Stomach (tissue), 9 donors: ENCODE results near the gene USP13. TPM values are rescaled to one million over a fixed set of nuclear protein-coding genes. Genes with fewer than 3 reads are reported as not detected.

Experiments
- DNase-seq, 2 donors: peaks; one replicate each; pipeline versions ENCODE4 v3.0.0 to v3.0.0-alpha.2; 2013 to 2019
- H3K27ac ChIP-seq, 5 donors: fragments of 200-600 bp in 4 of 5; sonication (generic) in 4 of 5; one replicate each; pipeline ENCODE4 v1.5.1; 2013 to 2019; ENCODE audit warnings: mild to moderate bottlenecking in 1 of 5, moderate library complexity in 1 of 5
- H3K27me3 ChIP-seq, 3 donors: fragments of 200-600 bp; sonication (generic); one replicate each; pipeline ENCODE4 v1.5.1; 2017 to 2019; ENCODE audit warnings: mixed run types in 1 of 3
- H3K36me3 ChIP-seq, 4 donors: fragments of 200-600 bp; sonication (generic); 1 replicate in 3 of 4; 2 replicates in 1 of 4; pipeline ENCODE4 v1.5.1; 2016 to 2019
- H3K4me1 ChIP-seq, 4 donors: fragments of 200-600 bp; sonication (generic); one replicate each; pipeline ENCODE4 v1.5.1; 2016 to 2019
- H3K4me3 ChIP-seq, 4 donors: fragments of 200-600 bp; sonication (generic) in 3 of 4; one replicate each; pipeline ENCODE4 v1.5.1; 2016 to 2019; ENCODE audit warnings: mild to moderate bottlenecking in 1 of 4
- H3K9me3 ChIP-seq, 4 donors: fragments of 200-600 bp; sonication (generic); one replicate each; pipeline ENCODE4 v1.5.1; 2016 to 2019
- EP300 ChIP-seq: sonication (generic); formaldehyde crosslinking; IDR thresholded peaks from one replicate; pipeline ENCODE4 v1.6.1; 2017; ENCODE audit warnings: antibody characterized with exemption
- POLR2A ChIP-seq, 4 donors: fragments of 450-650 bp; IDR thresholded peaks; one replicate each; pipeline ENCODE4 v1.6.1; 2016; ENCODE audit warnings: antibody characterized with exemption in 4 of 4, control low read depth in 2 of 4, mild to moderate bottlenecking in 1 of 4, moderate library complexity in 1 of 4
- POLR2AphosphoS5 ChIP-seq, 3 donors: sonication (generic); formaldehyde crosslinking; IDR thresholded peaks; one replicate each; pipeline ENCODE4 v1.6.1; 2016; ENCODE audit warnings: antibody characterized with exemption in 3 of 3
- WGBS, 5 donors: extraction: QIAGEN DNeasy Blood & Tissue Kit in 3 of 5; methylation state at CpG; one replicate each; pipeline versions ENCODE4 v1.1.5 to v1.1.7; 2013 to 2018; 5-methylcytosine and 5-hydroxymethylcytosine counted together
- intact Hi-C: fragments of 100-400 bp; cut with DNase I; formaldehyde crosslinking; loops from one replicate; pipeline ENCODE4 v1.15.1; 2023; ENCODE audit warnings: low total_unique reads
- polyA plus RNA-seq, 3 donors: library from polyadenylated mRNA; stranded (reverse); fragments of 200-250 nt; gene quantifications; one replicate each; pipeline ENCODE4 v1.2.3, GENCODE V29; 2013
- total RNA-seq, 5 donors: library from RNA; depleted of rRNA; stranded (reverse); fragments of >200 nt; gene quantifications; one replicate each; pipeline versions ENCODE4 v1.1.0 to v1.2.3, GENCODE V29; 2014 to 2016
- TF ChIP-seq, protein P1 (sequence below), 7 experiments: fragments of 450-650 bp in 4 of 7; fragments of 200-600 bp in 3 of 7; sonication (generic) in 3 of 7; IDR thresholded peaks; one replicate each; pipeline ENCODE4 v1.5.1; 2016 to 2019; ENCODE audit warnings: antibody characterized with exemption in 7 of 7, control low read depth in 2 of 7, mild to moderate bottlenecking in 1 of 7
- donor health status: healthy with polysubstance abuse.
- donor health status: Bipolar disorder and iron deficiency.
- donor health status: healthy.

The USP13 gene
- total and polyA plus RNA-seq, 8 donors, result 1.3 to 10.3 (median 3.8) TPM

DNA sequence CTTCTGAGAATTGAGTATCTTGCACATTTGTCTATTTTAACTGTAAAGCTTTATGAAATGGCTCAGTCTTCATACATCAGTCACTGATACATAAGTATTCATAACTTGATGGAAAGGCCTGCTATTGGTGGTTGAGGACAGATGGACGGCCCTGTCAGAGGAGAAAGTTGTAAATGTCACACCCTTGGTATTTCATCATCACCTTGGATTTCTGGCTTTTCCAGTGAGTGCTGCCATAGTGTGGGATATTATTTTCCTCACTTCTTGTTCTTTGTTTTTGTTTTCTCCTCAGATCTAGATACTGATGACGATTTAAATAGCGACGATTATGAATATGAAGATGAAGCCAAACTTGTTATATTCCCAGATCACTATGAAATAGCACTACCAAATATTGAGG is 47.9 kb downstream of the USP13 start:
- intact Hi-C loops, result no loop called here
- no peak for DNase-seq
- no peak overlapping the region for H3K27ac ChIP-seq
- H3K36me3 ChIP-seq, result peaks cover 0 to 14% (median 0%) of the 10 kb centered on the region in 4 donors
- 91 to 96% (median 96%) methylated on average over 4 of the region's 4 CpGs for WGBS, 5 donors
- H3K4me1 ChIP-seq, result no peaks in the 10 kb centered on the region
- TF ChIP-seq, protein P1, sequence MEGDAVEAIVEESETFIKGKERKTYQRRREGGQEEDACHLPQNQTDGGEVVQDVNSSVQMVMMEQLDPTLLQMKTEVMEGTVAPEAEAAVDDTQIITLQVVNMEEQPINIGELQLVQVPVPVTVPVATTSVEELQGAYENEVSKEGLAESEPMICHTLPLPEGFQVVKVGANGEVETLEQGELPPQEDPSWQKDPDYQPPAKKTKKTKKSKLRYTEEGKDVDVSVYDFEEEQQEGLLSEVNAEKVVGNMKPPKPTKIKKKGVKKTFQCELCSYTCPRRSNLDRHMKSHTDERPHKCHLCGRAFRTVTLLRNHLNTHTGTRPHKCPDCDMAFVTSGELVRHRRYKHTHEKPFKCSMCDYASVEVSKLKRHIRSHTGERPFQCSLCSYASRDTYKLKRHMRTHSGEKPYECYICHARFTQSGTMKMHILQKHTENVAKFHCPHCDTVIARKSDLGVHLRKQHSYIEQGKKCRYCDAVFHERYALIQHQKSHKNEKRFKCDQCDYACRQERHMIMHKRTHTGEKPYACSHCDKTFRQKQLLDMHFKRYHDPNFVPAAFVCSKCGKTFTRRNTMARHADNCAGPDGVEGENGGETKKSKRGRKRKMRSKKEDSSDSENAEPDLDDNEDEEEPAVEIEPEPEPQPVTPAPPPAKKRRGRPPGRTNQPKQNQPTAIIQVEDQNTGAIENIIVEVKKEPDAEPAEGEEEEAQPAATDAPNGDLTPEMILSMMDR (IDR thresholded peaks at IDR 0.05), result no peak
- TF ChIP-seq EP300 (no peak), POLR2A (IDR thresholded peaks at IDR 0.05) (no peak), POLR2AphosphoS5 (IDR thresholded peaks at IDR 0.05) (no peak)
- no peaks in the 10 kb centered on the region for H3K27me3 ChIP-seq
- H3K9me3 ChIP-seq, result no peaks in the 10 kb centered on the region
- H3K4me3 ChIP-seq, result no peak overlapping the region

DNA sequence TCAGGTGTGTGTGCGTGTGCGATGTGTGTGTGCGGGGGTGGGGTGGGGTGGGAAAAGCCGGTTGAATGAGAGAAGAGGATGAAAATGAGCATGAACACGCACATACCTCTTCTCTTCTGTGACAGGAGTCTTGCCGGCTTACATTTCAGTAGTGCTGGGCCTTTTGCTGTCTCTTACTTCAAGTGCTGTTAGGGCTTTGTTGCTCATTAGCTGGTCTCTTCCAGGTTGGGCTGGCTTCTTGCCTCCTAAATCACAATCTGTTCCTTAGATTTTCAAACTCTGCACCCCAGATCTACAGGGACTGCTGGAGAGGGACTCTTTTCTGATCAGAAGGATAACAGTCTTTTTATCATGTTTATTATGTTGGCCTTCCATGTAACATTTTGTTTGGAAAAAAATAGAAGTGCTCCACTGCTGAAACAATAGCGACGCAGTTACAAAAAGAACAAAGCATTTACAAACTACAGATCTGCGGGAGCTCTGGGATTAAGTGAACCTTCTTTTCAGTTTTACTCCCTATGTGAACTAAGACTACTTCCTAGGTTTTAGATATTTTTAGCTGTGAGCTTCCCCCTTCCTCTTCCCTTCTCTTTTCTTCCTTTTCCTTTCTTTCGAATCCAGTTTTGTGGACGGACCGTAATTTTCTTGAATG is 48.5 kb downstream of the USP13 start:
- Histone ChIP-seq H3K27ac (no peak overlapping the region), H3K4me1 (no peaks in the 10 kb centered on the region), H3K4me3 (no peak overlapping the region), H3K27me3 (no peaks in the 10 kb centered on the region), H3K36me3 (peaks cover 0 to 14% (median 0%) of the 10 kb centered on the region in 4 donors), H3K9me3 (no peaks in the 10 kb centered on the region)
- TF ChIP-seq POLR2AphosphoS5 (IDR thresholded peaks at IDR 0.05) (no peak), EP300 (no peak), POLR2A (IDR thresholded peaks at IDR 0.05) (no peak)
- TF ChIP-seq, protein P1 (IDR thresholded peaks at IDR 0.05), result no peak
- no peak for DNase-seq
- WGBS, 5 donors, result 89 to 94% (median 93%) methylated on average over 12 of the region's 12 CpGs
- intact Hi-C loops, result no loop called here

DNA sequence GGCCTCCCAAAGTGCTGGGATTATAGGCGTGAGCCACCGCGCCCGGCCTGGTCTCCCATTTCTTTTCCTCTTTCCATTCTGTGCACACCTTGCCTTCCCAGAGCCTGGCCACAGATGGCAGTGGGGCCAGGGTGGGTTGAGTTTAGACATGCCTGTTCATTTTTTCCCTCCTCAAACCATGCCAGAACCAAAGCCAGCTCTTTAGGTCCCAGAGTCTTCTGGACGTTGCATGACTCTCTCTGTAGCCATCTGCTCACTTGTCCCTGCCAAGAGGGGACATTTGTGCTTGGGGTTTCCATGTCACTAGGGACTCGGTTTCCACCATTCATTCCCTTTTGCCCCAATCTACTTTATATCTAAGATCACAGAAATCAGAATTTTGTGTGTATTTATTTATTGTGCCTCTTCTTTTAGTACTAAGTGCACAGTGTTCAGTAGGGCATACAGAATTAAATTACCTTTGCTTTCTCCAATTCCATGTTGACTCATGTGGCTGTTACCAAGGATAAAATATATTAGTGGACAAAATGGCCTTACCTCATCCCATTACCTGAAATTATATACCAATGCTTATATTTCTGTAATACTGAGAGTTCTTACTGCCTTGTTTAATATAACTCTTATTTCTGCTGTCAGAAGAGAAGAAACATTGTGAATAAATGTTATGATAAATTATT is 49.6 kb downstream of the USP13 start:
- H3K4me3 ChIP-seq, result no peak overlapping the region
- no peak for DNase-seq
- TF ChIP-seq, protein P1 (IDR thresholded peaks at IDR 0.05), result no peak
- no peak for TF ChIP-seq POLR2AphosphoS5 (IDR thresholded peaks at IDR 0.05)
- no peak for TF ChIP-seq POLR2A (IDR thresholded peaks at IDR 0.05)
- no peak for TF ChIP-seq EP300
- H3K27me3 ChIP-seq, result no peaks in the 10 kb centered on the region
- no peaks in the 10 kb centered on the region for H3K9me3 ChIP-seq
- peaks cover 0 to 19% (median 5%) of the 10 kb centered on the region in 4 donors for H3K36me3 ChIP-seq
- intact Hi-C loops, result no loop called here
- 89 to 96% (median 95%) methylated on average over 6 of the region's 6 CpGs for WGBS, 5 donors
- no peak overlapping the region for H3K27ac ChIP-seq
- H3K4me1 ChIP-seq, result no peaks in the 10 kb centered on the region

DNA sequence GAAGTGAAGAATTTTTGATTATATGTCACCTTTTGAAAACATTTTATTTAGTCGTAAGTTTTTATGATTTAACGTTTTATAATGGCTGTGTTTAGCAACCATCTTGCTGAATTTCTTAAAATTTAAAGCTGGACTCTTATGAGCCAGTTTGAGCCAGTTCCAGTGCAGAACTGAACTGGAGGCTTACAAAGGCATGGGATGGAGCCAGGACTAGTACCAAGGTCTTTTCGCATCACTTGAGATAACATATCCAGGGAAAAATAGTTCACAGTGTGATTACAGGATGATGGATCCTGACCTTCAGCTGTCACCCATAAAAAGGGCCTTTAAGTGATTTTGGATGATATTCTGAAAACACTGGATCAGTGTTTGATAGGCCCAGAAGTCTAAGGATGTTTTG is 51.0 kb downstream of the USP13 start:
- peaks cover 0 to 26% (median 12%) of the 10 kb centered on the region in 4 donors for H3K36me3 ChIP-seq
- no peak for TF ChIP-seq POLR2AphosphoS5 (IDR thresholded peaks at IDR 0.05)
- TF ChIP-seq, protein P1 (IDR thresholded peaks at IDR 0.05), result no peak
- no peak for TF ChIP-seq EP300
- no peak for TF ChIP-seq POLR2A (IDR thresholded peaks at IDR 0.05)
- no peak overlapping the region for H3K27ac ChIP-seq
- no peaks in the 10 kb centered on the region for H3K9me3 ChIP-seq
- no peak overlapping the region for H3K4me3 ChIP-seq
- intact Hi-C loops, result no loop called here
- no peak for DNase-seq
- no peaks in the 10 kb centered on the region for H3K4me1 ChIP-seq
- no peaks in the 10 kb centered on the region for H3K27me3 ChIP-seq
- WGBS, 5 donors, result 81 to 97% (median 97%) methylated on average over 3 of the region's 3 CpGs
